Germinal center (tissue), 1 donor: ENCODE data around the gene BAX.

ENCODE experiments used
- DNase-seq: peaks from one replicate; pipeline ENCODE4 v3.0.0; 2012; ENCODE audit warnings: mixed read lengths, low spot score

BAX gene

GRCh38 chr19:48988286-48988685, 33.6 kb downstream of the BAX start:
- DNase-seq, result no peak

GRCh38 chr19:48988860-48989259, 34.2 kb downstream of the BAX start:
- no peak for DNase-seq

- DNase-seq, result no peak
These were observed 35.1 kb downstream of the BAX start for GRCh38 chr19:48989701-48990291.

- no peak for DNase-seq
These were observed 35.7 kb downstream of the BAX start for GRCh38 chr19:48990400-48990799.

GRCh38 chr19:48991011-48991609, 36.4 kb downstream of the BAX start:
- no peak for DNase-seq

- no peak for DNase-seq
These were observed 37.4 kb downstream of the BAX start for GRCh38 chr19:48991873-48992580.

- DNase-seq, result peak; percentile 17
These were observed 38.0 kb downstream of the BAX start for GRCh38 chr19:48992581-48993174.

GRCh38 chr19:48993175-48994034, 38.7 kb downstream of the BAX start, which contains the start of the genes GYS1 and RUVBL2:
Gene GYS1, minus strand, starts transcription at chr19:48993309. Its CDS starts 197 bp downstream, at chr19:48993112.
Gene RUVBL2, plus strand, starts transcription at chr19:48993887. Its CDS starts 25 bp downstream, at chr19:48993912.
- DNase-seq, result peak; percentile 99

- DNase-seq, result no peak
These were observed 39.3 kb downstream of the BAX start for GRCh38 chr19:48994035-48994386.

- DNase-seq, result peak; percentile 27
These were observed 43.3 kb downstream of the BAX start for GRCh38 chr19:48997972-48998371.

- DNase-seq, result peak; percentile 63
These were observed 45.0 kb downstream of the BAX start for GRCh38 chr19:48999481-49000325.

- DNase-seq, result no peak
These were observed 49.5 kb downstream of the BAX start for GRCh38 chr19:49004133-49004532.

- no peak for DNase-seq
These were observed 50.4 kb downstream of the BAX start for GRCh38 chr19:49004964-49005614.

- DNase-seq, result no peak
These were observed 52.2 kb downstream of the BAX start for GRCh38 chr19:49006905-49007304.

GRCh38 chr19:49009828-49010227, 55.2 kb downstream of the BAX start:
- no peak for DNase-seq

- no peak for DNase-seq
These were observed 55.8 kb downstream of the BAX start for GRCh38 chr19:49010453-49010852.

- DNase-seq, result no peak
These were observed 56.5 kb downstream of the BAX start for GRCh38 chr19:49011194-49011593.
